ENCODE measurements around the gene FARP1. TPM values are rescaled to one million over a fixed set of nuclear protein-coding genes. Genes with fewer than 3 reads are reported as not detected.

FARP1 gene
- total RNA-seq, 1 donor from 2014 or later, result 289 TPM

GRCh38 chr13:98253526-98253925, 110.6 kb downstream of the FARP1 start:
- H3K27me3 Mint-ChIP-seq (ENCODE audit: low read depth), result no peaks in the 10 kb centered on the region
- H3K9me3 Mint-ChIP-seq, result no peaks in the 10 kb centered on the region
- no peak for DNase-seq (ENCODE audit: low spot score in 2 of 2, unreplicated experiment in 2 of 2)
- no peak overlapping the region for H3K4me3 Mint-ChIP-seq
- no peak for TF ChIP-seq CTCF (IDR thresholded peaks at IDR 0.05; ENCODE audit: unreplicated experiment)
- H3K27ac Mint-ChIP-seq, result peak overlapping the region; percentile 93
- no peaks in the 10 kb centered on the region for H3K36me3 Mint-ChIP-seq
- H3K4me1 Mint-ChIP-seq, result peaks cover 54% of the 10 kb centered on the region

GRCh38 chr13:98254513-98254912, 111.6 kb downstream of the FARP1 start:
- no peaks in the 10 kb centered on the region for H3K27me3 Mint-ChIP-seq (ENCODE audit: low read depth)
- H3K9me3 Mint-ChIP-seq, result no peaks in the 10 kb centered on the region
- peaks cover 52% of the 10 kb centered on the region for H3K4me1 Mint-ChIP-seq
- TF ChIP-seq CTCF (IDR thresholded peaks at IDR 0.05; ENCODE audit: unreplicated experiment), result no peak
- no peak overlapping the region for H3K4me3 Mint-ChIP-seq
- H3K27ac Mint-ChIP-seq, result peak overlapping the region; percentile 93
- no peak for DNase-seq (ENCODE audit: low spot score in 2 of 2, unreplicated experiment in 2 of 2)
- no peaks in the 10 kb centered on the region for H3K36me3 Mint-ChIP-seq

- no peak overlapping the region for H3K4me3 Mint-ChIP-seq
- H3K27me3 Mint-ChIP-seq (ENCODE audit: low read depth), result no peaks in the 10 kb centered on the region
- no peak overlapping the region for H3K27ac Mint-ChIP-seq
- no peaks in the 10 kb centered on the region for H3K9me3 Mint-ChIP-seq
- TF ChIP-seq CTCF (IDR thresholded peaks at IDR 0.05; ENCODE audit: unreplicated experiment), result no peak
- DNase-seq (ENCODE audit: low spot score in 2 of 2, unreplicated experiment in 2 of 2), result no peak
- H3K4me1 Mint-ChIP-seq, result peaks cover 66% of the 10 kb centered on the region
- no peaks in the 10 kb centered on the region for H3K36me3 Mint-ChIP-seq
Measured at GRCh38 chr13:98258226-98258625, 115.3 kb downstream of the FARP1 start.

- Mint-ChIP-seq H3K9me3 (no peaks in the 10 kb centered on the region), H3K4me1 (peaks cover 44% of the 10 kb centered on the region), H3K36me3 (no peaks in the 10 kb centered on the region), H3K4me3 (no peak overlapping the region), H3K27ac (peak overlapping the region; percentile 93), H3K27me3 (ENCODE audit: low read depth) (no peaks in the 10 kb centered on the region)
- no peak for DNase-seq (ENCODE audit: low spot score in 2 of 2, unreplicated experiment in 2 of 2)
- TF ChIP-seq CTCF (IDR thresholded peaks at IDR 0.05; ENCODE audit: unreplicated experiment), result no peak
Measured at GRCh38 chr13:98260357-98261164, 117.7 kb downstream of the FARP1 start.

GRCh38 chr13:98261165-98261702, 118.3 kb downstream of the FARP1 start:
- Mint-ChIP-seq H3K9me3 (no peaks in the 10 kb centered on the region), H3K4me1 (peaks cover 44% of the 10 kb centered on the region), H3K36me3 (no peaks in the 10 kb centered on the region), H3K4me3 (no peak overlapping the region), H3K27me3 (ENCODE audit: low read depth) (no peaks in the 10 kb centered on the region), H3K27ac (peak overlapping the region; percentile 93)
- TF ChIP-seq CTCF (IDR thresholded peaks at IDR 0.05; ENCODE audit: unreplicated experiment), result no peak
- no peak for DNase-seq (ENCODE audit: low spot score in 2 of 2, unreplicated experiment in 2 of 2)

All from mesothelial cell of epicardium (in vitro differentiated cells).